ENCODE results near the gene MCAT.

- TF ChIP-seq CTCF (IDR thresholded peaks at IDR 0.05 in 8 of 11, conservative IDR thresholded peaks at IDR 0.05 in 3 of 11), result no peak
- TF ChIP-seq POLR2A (IDR thresholded peaks at IDR 0.05), result no peak
- peak in 2 of 3 donors; percentile 19 to 47 for TF ChIP-seq POLR2AphosphoS5 (IDR thresholded peaks at IDR 0.05)
These were observed 14.2 kb downstream of the MCAT start for GRCh38 chr22:43128928-43129424.
